Transverse colon (tissue), 4 donors: ENCODE data around the gene UQCR11. TPM values are rescaled to one million over a fixed set of nuclear protein-coding genes. Genes with fewer than 3 reads are reported as not detected.

ENCODE experiments used
- DNase-seq: peaks from one replicate; pipeline ENCODE4 v3.0.0-alpha.2; 2019
- H3K27ac ChIP-seq, 4 donors: fragments of 200-600 bp; sonication (generic); 2 replicates each; pipeline ENCODE4 v1.5.1; 2016 to 2018; ENCODE audit warnings: inconsistent platforms in 4 of 4
- H3K27me3 ChIP-seq: fragments of 200-600 bp; sonication (generic); 2 replicates; pipeline ENCODE4 v1.5.1; 2017; ENCODE audit warnings: inconsistent platforms
- H3K36me3 ChIP-seq, 4 donors: fragments of 200-600 bp; sonication (generic); 2 replicates each; pipeline ENCODE4 v1.5.1; 2017 to 2019; ENCODE audit warnings: inconsistent platforms in 4 of 4
- H3K4me1 ChIP-seq, 4 donors: fragments of 200-600 bp; sonication (generic); 2 replicates each; pipeline ENCODE4 v1.5.1; 2017 to 2020; ENCODE audit warnings: inconsistent platforms in 4 of 4
- H3K4me3 ChIP-seq, 4 donors: fragments of 200-600 bp; sonication (generic); 1 replicate in 1 of 4; 2 replicates in 3 of 4; pipeline versions ENCODE4 v1.5.1 to v1.6.1; 2017 to 2019; ENCODE audit warnings: inconsistent platforms in 4 of 4
- H3K9me3 ChIP-seq, 2 donors: fragments of 200-600 bp; sonication (generic); 2 replicates each; pipeline ENCODE4 v1.5.1; 2017 to 2019; ENCODE audit warnings: inconsistent platforms in 2 of 2
- EP300 ChIP-seq: sonication (generic); formaldehyde crosslinking; IDR thresholded peaks from one replicate; pipeline ENCODE4 v1.6.1; 2017; ENCODE audit warnings: antibody characterized with exemption, low read depth
- POLR2A ChIP-seq: fragments of 450-650 bp; IDR thresholded peaks from one replicate; pipeline ENCODE4 v1.6.1; 2016; ENCODE audit warnings: antibody characterized with exemption, mild to moderate bottlenecking, moderate library complexity
- POLR2AphosphoS5 ChIP-seq, 3 donors: sonication (generic); formaldehyde crosslinking; IDR thresholded peaks; one replicate each; pipeline ENCODE4 v1.6.1; 2016; ENCODE audit warnings: antibody characterized with exemption in 3 of 3
- WGBS, 2 donors: methylation state at CpG; one replicate each; pipeline ENCODE4 v1.1.5; 2018; ENCODE audit warnings: low coverage in 1 of 2; 5-methylcytosine and 5-hydroxymethylcytosine counted together
- in situ Hi-C, 4 donors: fragments of 200-750 bp; cut with MboI; loops; one replicate each; pipeline versions ENCODE4 v1.15.0 to v1.15.1; 2017; ENCODE audit warnings: low sequenced_read_pairs in 3 of 4, low pct_ligation_motif_present in 1 of 4, low pct_unique_long_range_greater_than_20kb in 1 of 4
- intact Hi-C: fragments of 100-400 bp; cut with DNase I; formaldehyde crosslinking; loops from one replicate; pipeline ENCODE4 v1.15.1; 2023; ENCODE audit warnings: low total_unique reads
- total RNA-seq, 4 donors: library from RNA; depleted of rRNA; stranded (reverse); fragments of >200 nt; gene quantifications; one replicate each; pipeline ENCODE4 v1.1.0, GENCODE V29; 2016
- TF ChIP-seq, protein P1 (sequence below), 5 experiments: fragments of 200-600 bp in 3 of 5; fragments of 450-650 bp in 2 of 5; sonication (generic) in 3 of 5; IDR thresholded peaks; 1 replicate in 2 of 5; 2 replicates in 3 of 5; pipeline ENCODE4 v1.5.1; 2016 to 2017; ENCODE audit warnings: antibody characterized with exemption in 5 of 5, inconsistent platforms in 3 of 5, mild to moderate bottlenecking in 2 of 5, moderate library complexity in 1 of 5

Gene UQCR11
- total RNA-seq, 4 donors from 2014 or later, result 19.9 to 120 (median 60.8) TPM

DNA sequence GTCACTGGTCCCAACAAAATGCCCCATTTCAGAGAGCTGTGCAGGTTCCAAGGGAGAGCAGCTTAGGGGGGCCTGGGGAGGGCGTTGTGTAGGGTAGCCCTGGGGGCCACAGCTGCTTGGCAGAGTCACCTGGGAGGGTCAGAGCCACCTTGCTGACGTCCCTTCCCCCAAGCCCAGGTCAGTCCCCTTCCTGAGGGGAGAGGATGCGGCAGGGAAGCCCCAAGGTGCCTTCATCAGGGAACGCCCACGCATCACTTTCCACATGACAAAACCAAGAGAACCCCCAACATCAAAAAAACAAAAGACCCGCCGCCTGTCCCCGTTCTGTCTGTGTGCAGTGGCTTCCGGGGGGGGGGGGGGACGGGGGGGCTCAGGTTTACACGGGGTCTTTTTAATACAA, 5.3 kb upstream of the UQCR11 start:
- Histone ChIP-seq H3K27me3 (no peaks in the 10 kb centered on the region), H3K4me3 (no peak overlapping the region), H3K36me3 (peaks cover 0 to 27% (median 9%) of the 10 kb centered on the region in 4 donors), H3K4me1 (peaks cover 8 to 16% (median 11%) of the 10 kb centered on the region in 4 donors), H3K27ac (no peak overlapping the region), H3K9me3 (no peaks in the 10 kb centered on the region)
- TF ChIP-seq POLR2AphosphoS5 (IDR thresholded peaks at IDR 0.05), result no peak
- TF ChIP-seq, protein P1, sequence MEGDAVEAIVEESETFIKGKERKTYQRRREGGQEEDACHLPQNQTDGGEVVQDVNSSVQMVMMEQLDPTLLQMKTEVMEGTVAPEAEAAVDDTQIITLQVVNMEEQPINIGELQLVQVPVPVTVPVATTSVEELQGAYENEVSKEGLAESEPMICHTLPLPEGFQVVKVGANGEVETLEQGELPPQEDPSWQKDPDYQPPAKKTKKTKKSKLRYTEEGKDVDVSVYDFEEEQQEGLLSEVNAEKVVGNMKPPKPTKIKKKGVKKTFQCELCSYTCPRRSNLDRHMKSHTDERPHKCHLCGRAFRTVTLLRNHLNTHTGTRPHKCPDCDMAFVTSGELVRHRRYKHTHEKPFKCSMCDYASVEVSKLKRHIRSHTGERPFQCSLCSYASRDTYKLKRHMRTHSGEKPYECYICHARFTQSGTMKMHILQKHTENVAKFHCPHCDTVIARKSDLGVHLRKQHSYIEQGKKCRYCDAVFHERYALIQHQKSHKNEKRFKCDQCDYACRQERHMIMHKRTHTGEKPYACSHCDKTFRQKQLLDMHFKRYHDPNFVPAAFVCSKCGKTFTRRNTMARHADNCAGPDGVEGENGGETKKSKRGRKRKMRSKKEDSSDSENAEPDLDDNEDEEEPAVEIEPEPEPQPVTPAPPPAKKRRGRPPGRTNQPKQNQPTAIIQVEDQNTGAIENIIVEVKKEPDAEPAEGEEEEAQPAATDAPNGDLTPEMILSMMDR (IDR thresholded peaks at IDR 0.05), result no peak
- TF ChIP-seq EP300, result no peak
- no peak for TF ChIP-seq POLR2A
- intact Hi-C loops, result no loop called here
- DNase-seq, result no peak
- in situ Hi-C loops, result no loop called here
- WGBS, 2 donors, result 61 to 75% methylated on average over 3 to 11 of the region's 11 CpGs

DNA sequence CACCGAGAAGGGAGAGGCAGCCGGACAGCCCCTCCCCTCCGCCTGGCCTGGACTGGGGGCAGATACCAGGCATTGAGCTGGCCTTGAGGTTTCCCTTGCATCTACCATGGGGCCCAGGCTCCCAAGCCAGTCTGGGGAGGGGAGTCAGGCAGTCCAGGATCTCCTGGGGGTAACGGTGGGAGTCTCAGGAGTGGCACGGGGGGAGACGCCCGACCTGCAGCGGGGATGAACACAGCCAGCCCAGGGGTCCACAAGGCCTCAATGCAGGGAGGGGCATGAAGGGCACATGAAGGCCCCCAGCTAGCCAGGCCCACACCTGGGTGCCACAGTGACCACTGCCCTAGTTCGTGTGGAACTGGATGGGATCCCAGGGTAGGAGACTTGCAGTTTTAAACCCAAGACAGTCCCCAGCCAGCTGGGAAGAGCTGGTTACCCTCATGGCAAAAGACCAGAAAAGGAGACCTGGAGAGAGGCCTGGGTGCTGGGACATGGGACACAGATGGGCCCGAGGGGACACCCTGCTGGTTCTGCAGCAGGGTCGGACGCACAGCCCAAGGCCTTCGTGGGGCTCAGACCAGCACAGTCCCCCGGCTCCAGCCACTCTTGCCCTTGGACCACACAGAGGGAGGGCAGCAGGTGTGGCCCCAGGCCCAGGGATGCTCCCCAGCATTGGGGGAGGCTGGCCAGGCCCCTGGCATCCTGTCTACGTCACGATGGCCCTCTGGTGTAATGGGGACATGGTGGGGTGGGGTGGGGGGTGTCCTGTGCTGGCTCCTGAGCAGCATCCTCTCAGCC, 4.6 kb upstream of the UQCR11 start:
- 85% methylated on average over 15 of the region's 16 CpGs; no CpG with 5 or more reads in 1 of the 2 donors for WGBS, 2 donors
- Histone ChIP-seq H3K27ac (no peak overlapping the region), H3K4me3 (no peak overlapping the region), H3K36me3 (peaks cover 0 to 20% (median 6%) of the 10 kb centered on the region in 4 donors), H3K27me3 (no peaks in the 10 kb centered on the region), H3K9me3 (no peaks in the 10 kb centered on the region), H3K4me1 (peaks cover 8 to 16% (median 11%) of the 10 kb centered on the region in 4 donors)
- no peak for DNase-seq
- no peak for TF ChIP-seq POLR2AphosphoS5 (IDR thresholded peaks at IDR 0.05)
- TF ChIP-seq EP300, result no peak
- TF ChIP-seq POLR2A, result no peak
- TF ChIP-seq, protein P1 (IDR thresholded peaks at IDR 0.05), result no peak
- in situ Hi-C loops, result no loop called here
- intact Hi-C loops, result no loop called here

DNA sequence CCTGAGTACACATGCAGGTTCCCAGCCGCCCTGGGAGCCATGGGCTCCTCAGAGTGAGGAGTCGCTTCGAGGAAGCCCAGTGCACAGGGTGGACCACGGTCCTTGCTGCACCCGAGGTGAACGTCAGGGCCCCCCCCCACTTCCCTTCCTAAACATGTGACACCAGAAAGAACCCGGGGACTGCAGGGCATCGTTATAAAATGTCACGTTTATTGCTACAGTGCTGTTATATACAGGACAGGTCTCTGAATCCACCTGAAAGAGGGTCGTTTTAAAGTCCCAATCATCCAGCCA, 3.8 kb upstream of the UQCR11 start:
- Histone ChIP-seq H3K9me3 (no peaks in the 10 kb centered on the region), H3K27ac (no peak overlapping the region), H3K36me3 (peaks cover 0 to 12% (median 3%) of the 10 kb centered on the region in 4 donors), H3K27me3 (no peaks in the 10 kb centered on the region), H3K4me3 (peak overlapping the region in 1 of 4 donors; percentile 1), H3K4me1 (peaks cover 8 to 22% (median 18%) of the 10 kb centered on the region in 4 donors)
- no peak for TF ChIP-seq POLR2AphosphoS5 (IDR thresholded peaks at IDR 0.05)
- TF ChIP-seq POLR2A, result no peak
- TF ChIP-seq, protein P1 (IDR thresholded peaks at IDR 0.05), result no peak
- no peak for TF ChIP-seq EP300
- in situ Hi-C loops (no loop called here), intact Hi-C loops (no loop called here)
- DNase-seq, result no peak
- WGBS, 2 donors, result 34% methylated on average over 10 of the region's 10 CpGs; no CpG with 5 or more reads in 1 of the 2 donors

DNA sequence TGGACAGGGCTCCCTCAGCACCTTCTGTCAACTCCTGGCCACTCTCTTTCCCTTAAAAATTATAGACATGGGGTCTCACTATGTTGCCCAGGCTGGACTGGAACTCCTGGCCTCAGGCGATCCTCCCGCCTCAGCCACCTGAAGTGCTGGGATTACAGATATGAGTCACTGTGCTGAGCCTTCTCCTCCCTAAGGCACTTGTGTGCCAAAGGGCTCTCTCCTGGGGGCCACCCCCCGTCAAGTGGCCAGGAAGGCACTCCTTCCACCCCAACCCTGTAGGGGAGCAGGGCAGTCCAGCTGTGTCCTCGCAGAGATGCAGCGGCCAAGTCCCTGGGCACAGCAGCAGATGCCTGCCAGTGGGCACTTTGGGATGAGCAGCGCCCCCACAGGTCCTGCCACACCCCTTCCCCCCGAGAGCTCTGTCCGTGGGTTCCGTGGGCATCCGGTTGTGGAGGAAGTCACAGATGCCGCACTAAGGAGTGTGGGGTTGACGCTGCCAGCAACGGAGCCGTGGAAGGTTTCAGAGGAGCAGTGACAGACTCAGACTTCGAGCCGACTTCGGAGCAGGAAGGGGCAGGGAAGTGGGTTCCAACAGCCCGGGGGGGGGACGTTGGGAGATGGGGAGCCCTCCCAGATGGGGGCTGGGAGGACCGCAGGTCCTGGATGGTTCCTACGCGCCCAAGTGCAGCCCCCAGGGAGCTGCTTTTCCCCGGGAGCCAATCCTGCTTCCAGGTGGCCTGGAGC, 3.3 kb upstream of the UQCR11 start:
- TF ChIP-seq, protein P1 (IDR thresholded peaks at IDR 0.05), result no peak
- no peak for TF ChIP-seq POLR2A
- no peak for TF ChIP-seq EP300
- no peak for TF ChIP-seq POLR2AphosphoS5 (IDR thresholded peaks at IDR 0.05)
- intact Hi-C loops (no loop called here), in situ Hi-C loops (no loop called here)
- Histone ChIP-seq H3K4me1 (peaks cover 8 to 27% (median 23%) of the 10 kb centered on the region in 4 donors), H3K27ac (no peak overlapping the region), H3K4me3 (peak overlapping the region in 1 of 4 donors; percentile 1), H3K36me3 (peaks cover 0 to 8% (median 1%) of the 10 kb centered on the region in 4 donors), H3K27me3 (no peaks in the 10 kb centered on the region), H3K9me3 (no peaks in the 10 kb centered on the region)
- no peak for DNase-seq
- whole genome bisulfite sequencing, 2 donors, result 63% methylated on average over 18 of the region's 23 CpGs; no CpG with 5 or more reads in 1 of the 2 donors
